BE2C (cell line): ENCODE measurements around the gene OTUD1.

Experiments
- DNase-seq: peaks from one replicate; pipeline ENCODE4 v3.0.0-alpha.2; 2020
- H3K27me3 ChIP-seq: fragments of 250-450 bp; sonication (Bioruptor Pico); 2 replicates; pipeline ENCODE4 v1.5.1; 2020; ENCODE audit warnings: mild to moderate bottlenecking
- H3K36me3 ChIP-seq: fragments of 250-450 bp; sonication (Bioruptor Pico); 2 replicates; pipeline ENCODE4 v1.5.1; 2020; ENCODE audit warnings: mild to moderate bottlenecking
- H3K4me1 ChIP-seq: fragments of 250-450 bp; sonication (Bioruptor Pico); 2 replicates; pipeline ENCODE4 v1.5.1; 2020
- H3K4me3 ChIP-seq: 2 replicates; pipeline ENCODE4 v1.5.1; 2011; ENCODE audit warnings: low read depth, low read length
- H3K9me3 ChIP-seq: fragments of 250-450 bp; sonication (Bioruptor Pico); 2 replicates; pipeline ENCODE4 v1.5.1; 2020
- TF ChIP-seq, protein P1 (sequence below): IDR thresholded peaks from 2 replicates; pipeline ENCODE4 v1.5.1; 2012; ENCODE audit warnings: mild to moderate bottlenecking, low read depth, low read length

The OTUD1 gene

DNA sequence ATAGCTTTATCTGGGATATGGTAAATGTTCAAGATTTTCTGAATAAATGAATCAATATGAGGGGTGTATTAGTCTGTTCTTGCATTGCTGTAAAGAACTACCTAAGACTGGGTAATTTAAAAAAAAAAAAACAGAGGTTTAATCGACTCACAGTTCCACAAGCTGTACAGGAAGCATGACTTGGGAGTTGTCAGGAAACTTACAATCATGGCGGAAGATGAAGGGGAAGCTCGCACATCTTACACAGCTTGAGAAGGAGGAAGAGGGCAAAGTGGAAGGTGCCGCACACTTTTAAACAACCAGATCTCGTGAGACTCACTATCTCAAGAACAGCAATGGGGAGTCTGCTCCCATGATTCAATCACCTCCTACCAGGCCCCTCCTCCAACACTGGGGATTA, 32.5 kb upstream of the OTUD1 start:
- Histone ChIP-seq H3K27me3 (no peaks in the 10 kb centered on the region), H3K36me3 (no peaks in the 10 kb centered on the region), H3K9me3 (no peaks in the 10 kb centered on the region), H3K4me1 (no peaks in the 10 kb centered on the region), H3K4me3 (no peak overlapping the region)
- DNase-seq, result no peak
- TF ChIP-seq, protein P1, sequence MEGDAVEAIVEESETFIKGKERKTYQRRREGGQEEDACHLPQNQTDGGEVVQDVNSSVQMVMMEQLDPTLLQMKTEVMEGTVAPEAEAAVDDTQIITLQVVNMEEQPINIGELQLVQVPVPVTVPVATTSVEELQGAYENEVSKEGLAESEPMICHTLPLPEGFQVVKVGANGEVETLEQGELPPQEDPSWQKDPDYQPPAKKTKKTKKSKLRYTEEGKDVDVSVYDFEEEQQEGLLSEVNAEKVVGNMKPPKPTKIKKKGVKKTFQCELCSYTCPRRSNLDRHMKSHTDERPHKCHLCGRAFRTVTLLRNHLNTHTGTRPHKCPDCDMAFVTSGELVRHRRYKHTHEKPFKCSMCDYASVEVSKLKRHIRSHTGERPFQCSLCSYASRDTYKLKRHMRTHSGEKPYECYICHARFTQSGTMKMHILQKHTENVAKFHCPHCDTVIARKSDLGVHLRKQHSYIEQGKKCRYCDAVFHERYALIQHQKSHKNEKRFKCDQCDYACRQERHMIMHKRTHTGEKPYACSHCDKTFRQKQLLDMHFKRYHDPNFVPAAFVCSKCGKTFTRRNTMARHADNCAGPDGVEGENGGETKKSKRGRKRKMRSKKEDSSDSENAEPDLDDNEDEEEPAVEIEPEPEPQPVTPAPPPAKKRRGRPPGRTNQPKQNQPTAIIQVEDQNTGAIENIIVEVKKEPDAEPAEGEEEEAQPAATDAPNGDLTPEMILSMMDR, result no peak

DNA sequence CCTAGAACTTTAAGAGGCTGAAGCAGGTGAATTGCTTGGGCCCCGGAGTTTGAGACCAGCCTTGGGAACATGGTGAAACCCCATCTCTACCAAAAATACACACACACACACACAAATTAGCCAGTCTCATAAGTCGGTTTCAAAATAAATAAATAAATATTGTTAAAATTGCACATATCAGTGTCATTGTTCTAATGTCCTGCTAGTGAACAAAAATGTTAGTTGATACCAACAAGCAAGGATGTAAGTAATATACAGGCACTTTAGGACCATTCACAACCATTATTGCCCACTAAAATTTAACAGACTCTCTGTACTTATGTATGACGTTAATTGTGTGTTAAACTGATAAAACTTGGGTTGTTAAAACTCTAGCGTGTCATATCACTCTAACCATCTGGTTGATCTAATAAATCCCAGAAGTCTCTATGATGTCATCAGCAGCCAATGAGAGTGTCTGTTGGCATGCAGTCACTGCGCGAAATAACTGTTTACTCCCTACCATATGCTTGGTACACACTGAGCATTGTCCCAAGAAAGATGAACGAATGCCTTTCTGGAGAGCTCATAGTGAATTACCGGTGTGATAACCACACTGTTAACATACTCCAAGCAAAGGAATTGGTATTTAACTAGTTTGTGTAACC, 30.4 kb upstream of the OTUD1 start:
- TF ChIP-seq, protein P1, result no peak
- DNase-seq, result no peak
- no peaks in the 10 kb centered on the region for H3K9me3 ChIP-seq
- no peak overlapping the region for H3K4me3 ChIP-seq
- H3K36me3 ChIP-seq, result no peaks in the 10 kb centered on the region
- no peaks in the 10 kb centered on the region for H3K27me3 ChIP-seq
- H3K4me1 ChIP-seq, result no peaks in the 10 kb centered on the region

DNA sequence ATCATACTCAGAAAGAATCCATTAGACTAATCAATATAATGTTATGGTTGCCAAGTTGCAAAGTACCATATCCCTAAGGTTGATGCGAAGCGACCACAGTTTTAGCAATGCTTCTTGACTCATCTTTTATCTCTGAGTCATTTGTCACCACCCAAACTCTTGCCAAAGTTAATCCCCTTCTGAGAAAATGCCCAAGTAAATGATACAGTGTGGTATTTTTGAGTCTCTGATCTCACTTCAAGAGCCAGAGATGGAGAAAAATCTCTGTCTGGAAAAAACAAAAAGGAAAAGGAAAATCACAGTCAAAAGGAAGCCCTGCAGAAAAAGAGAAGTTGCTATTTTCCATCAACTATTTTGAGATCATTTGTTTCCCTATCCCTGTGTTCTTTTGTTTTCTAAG, 26.7 kb upstream of the OTUD1 start:
- H3K4me3 ChIP-seq, result no peak overlapping the region
- DNase-seq, result no peak
- TF ChIP-seq, protein P1, result no peak
- no peaks in the 10 kb centered on the region for H3K4me1 ChIP-seq
- H3K9me3 ChIP-seq, result no peaks in the 10 kb centered on the region
- H3K27me3 ChIP-seq, result no peaks in the 10 kb centered on the region
- no peaks in the 10 kb centered on the region for H3K36me3 ChIP-seq

DNA sequence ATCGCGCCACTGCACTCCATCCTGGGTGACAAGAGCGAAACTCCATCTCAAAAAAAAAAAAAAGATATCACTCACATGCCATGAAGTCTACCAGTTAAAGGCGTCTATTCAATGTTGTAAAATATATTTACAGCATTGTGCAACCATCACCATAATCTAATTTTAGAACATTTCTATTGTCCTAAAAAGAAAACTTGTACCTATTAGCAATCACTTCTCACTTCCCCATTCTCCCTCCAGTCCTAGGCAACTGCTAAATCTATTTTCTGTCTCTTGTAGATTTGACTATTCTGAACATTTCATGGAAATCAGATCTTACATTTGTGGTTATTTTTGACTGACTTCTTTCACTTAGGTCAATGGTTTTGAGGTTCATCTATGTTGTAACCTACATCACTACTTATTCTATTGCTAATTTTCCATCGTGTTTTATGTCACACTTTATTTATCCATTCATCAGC, 25.2 kb upstream of the OTUD1 start:
- Histone ChIP-seq H3K36me3 (no peaks in the 10 kb centered on the region), H3K4me1 (no peaks in the 10 kb centered on the region), H3K27me3 (no peaks in the 10 kb centered on the region), H3K4me3 (no peak overlapping the region), H3K9me3 (no peaks in the 10 kb centered on the region)
- TF ChIP-seq, protein P1, result no peak
- DNase-seq, result no peak

DNA sequence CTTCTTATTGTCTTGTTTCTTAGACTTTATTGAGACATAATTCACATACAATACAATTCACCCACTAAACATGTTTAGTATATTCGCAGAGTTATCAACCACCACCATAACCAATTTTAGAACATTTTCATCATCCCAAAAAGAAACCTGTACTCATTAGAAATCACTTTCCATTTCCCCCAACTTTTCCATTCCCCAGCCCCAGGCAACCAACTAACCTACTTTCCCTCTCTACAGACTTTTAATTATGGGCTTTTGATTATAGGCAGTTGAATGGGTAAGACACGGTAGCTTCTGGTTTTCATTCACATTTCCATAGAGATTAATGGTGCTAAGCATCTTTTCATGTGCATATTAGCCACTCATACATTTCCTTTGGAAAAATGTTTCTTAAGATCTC, 24.2 kb upstream of the OTUD1 start:
- no peaks in the 10 kb centered on the region for H3K27me3 ChIP-seq
- no peak for DNase-seq
- TF ChIP-seq, protein P1, result no peak
- H3K4me1 ChIP-seq, result no peaks in the 10 kb centered on the region
- no peaks in the 10 kb centered on the region for H3K36me3 ChIP-seq
- H3K9me3 ChIP-seq, result no peaks in the 10 kb centered on the region
- H3K4me3 ChIP-seq, result no peak overlapping the region

DNA sequence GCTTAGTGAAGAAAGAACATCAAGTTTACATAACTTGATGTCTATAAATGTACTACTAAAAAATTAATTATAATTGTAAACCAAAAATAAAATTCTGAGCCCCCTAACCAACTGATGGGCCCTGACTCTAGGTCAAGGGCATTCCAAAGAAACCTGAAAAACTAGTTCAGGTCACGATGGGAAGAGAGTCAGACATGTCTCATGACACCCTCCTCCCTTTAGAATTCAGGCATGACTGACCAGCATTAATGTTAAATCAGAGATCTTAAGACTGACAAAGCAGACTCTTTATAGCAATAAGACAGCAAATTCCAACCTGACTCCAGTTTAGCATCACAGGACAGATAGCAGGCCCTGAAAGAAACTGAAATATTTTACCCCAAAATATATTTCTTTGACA, 21.6 kb upstream of the OTUD1 start:
- TF ChIP-seq, protein P1, result no peak
- DNase-seq, result no peak
- Histone ChIP-seq H3K36me3 (no peaks in the 10 kb centered on the region), H3K9me3 (no peaks in the 10 kb centered on the region), H3K4me3 (no peak overlapping the region), H3K27me3 (no peaks in the 10 kb centered on the region), H3K4me1 (no peaks in the 10 kb centered on the region)
